Osteocyte (in vitro differentiated cells): Measurements from ENCODE around the gene PPP1CA. TPM values are rescaled to one million over a fixed set of nuclear protein-coding genes. Genes with fewer than 3 reads are reported as not detected.

ENCODE experiments used
- DNase-seq: peaks from one replicate; pipeline ENCODE4 v3.0.0; 2021; ENCODE audit warnings: mixed read lengths; ENCODE audit not compliant: unreplicated experiment; ENCODE audit errors: extremely low spot score
- H3K27ac Mint-ChIP-seq: one replicate; pipeline ENCODE4 v1.8.0; 2021; ENCODE audit warnings: mild to moderate bottlenecking, mixed read lengths; ENCODE audit not compliant: unreplicated experiment
- H3K27me3 Mint-ChIP-seq: one replicate; pipeline ENCODE4 v1.8.0; 2021; ENCODE audit warnings: mixed read lengths; ENCODE audit not compliant: unreplicated experiment
- H3K36me3 Mint-ChIP-seq: one replicate; pipeline ENCODE4 v1.8.0; 2021; ENCODE audit warnings: mixed read lengths; ENCODE audit not compliant: unreplicated experiment
- H3K4me1 Mint-ChIP-seq: one replicate; pipeline ENCODE4 v1.8.0; 2021; ENCODE audit warnings: mixed read lengths; ENCODE audit not compliant: unreplicated experiment
- H3K4me3 Mint-ChIP-seq: one replicate; pipeline ENCODE4 v1.8.0; 2021; ENCODE audit warnings: mild to moderate bottlenecking, moderate library complexity, mixed read lengths; ENCODE audit not compliant: unreplicated experiment
- H3K9me3 Mint-ChIP-seq: one replicate; pipeline ENCODE4 v1.8.0; 2021; ENCODE audit warnings: mixed read lengths; ENCODE audit not compliant: unreplicated experiment
- CTCF ChIP-seq: fragments of 200-600 bp; sonication (generic); IDR thresholded peaks from 2 replicates; pipeline ENCODE4 v1.5.0; 2021; ENCODE audit warnings: antibody characterized with exemption, mild to moderate bottlenecking, moderate library complexity
- total RNA-seq: library from RNA; stranded (reverse); gene quantifications from 2 replicates; pipeline ENCODE4 v1.2.1, GENCODE V29; 2021

The PPP1CA gene
- total RNA-seq, 1 donor from 2014 or later = 140 TPM

DNA sequence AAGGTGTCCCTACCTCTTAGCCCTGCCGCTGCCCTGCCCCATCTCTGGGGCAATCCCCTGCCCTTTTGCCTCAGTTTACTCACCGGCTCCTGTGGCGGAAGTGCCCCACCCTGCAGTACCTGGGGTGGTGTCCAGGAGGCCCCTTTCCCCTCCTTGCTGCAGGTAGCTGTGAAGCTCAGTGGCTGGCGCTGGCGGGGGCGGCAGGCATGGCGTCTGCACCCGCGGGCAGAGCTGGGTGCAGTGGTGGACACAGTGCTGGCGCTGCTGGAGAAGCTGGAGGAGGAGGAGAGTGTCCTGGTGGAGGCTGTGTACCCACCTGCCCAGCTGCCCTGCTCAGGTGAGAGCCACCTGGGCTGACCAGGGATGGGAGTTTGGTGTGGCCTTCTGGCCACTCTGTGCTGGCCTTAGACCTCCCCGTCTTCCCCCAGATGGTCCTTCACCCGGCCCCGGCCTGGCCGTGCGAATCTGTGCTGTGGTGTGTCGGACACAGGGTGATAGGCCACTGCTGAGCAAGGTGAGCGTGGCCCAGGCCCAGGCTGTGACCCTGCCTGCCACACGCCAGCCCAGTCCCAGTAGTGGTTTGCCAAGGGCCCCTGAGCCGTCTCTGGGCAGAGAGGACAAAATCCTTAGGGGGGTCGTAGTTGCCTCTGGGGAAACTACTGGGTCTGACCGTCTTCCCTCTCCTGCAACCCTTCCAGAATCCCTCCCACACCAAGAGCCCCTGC, 17.8 kb upstream of the PPP1CA start:
- no peak overlapping the region for H3K27ac Mint-ChIP-seq
- H3K36me3 Mint-ChIP-seq = no peaks in the 10 kb centered on the region
- H3K27me3 Mint-ChIP-seq = no peaks in the 10 kb centered on the region
- H3K9me3 Mint-ChIP-seq = no peaks in the 10 kb centered on the region
- peaks cover 21% of the 10 kb centered on the region for H3K4me1 Mint-ChIP-seq
- H3K4me3 Mint-ChIP-seq = peak overlapping the region; percentile 14
- no peak for DNase-seq
- no peak for TF ChIP-seq CTCF

- Mint-ChIP-seq H3K36me3 (no peaks in the 10 kb centered on the region), H3K4me1 (peaks cover 21% of the 10 kb centered on the region), H3K4me3 (no peak overlapping the region), H3K27ac (no peak overlapping the region), H3K9me3 (no peaks in the 10 kb centered on the region), H3K27me3 (no peaks in the 10 kb centered on the region)
- TF ChIP-seq CTCF = no peak
- no peak for DNase-seq
These were observed 17.0 kb upstream of the PPP1CA start for GRCh38 chr11:67418476-67419281.

GRCh38 chr11:67417425-67417824, 15.8 kb upstream of the PPP1CA start:
- H3K4me3 Mint-ChIP-seq = no peak overlapping the region
- H3K36me3 Mint-ChIP-seq = no peaks in the 10 kb centered on the region
- H3K4me1 Mint-ChIP-seq = peaks cover 21% of the 10 kb centered on the region
- H3K27ac Mint-ChIP-seq = no peak overlapping the region
- no peaks in the 10 kb centered on the region for H3K9me3 Mint-ChIP-seq
- no peak for TF ChIP-seq CTCF
- no peaks in the 10 kb centered on the region for H3K27me3 Mint-ChIP-seq
- no peak for DNase-seq

GRCh38 chr11:67416416-67417335, 15.0 kb upstream of the PPP1CA start:
- no peak for DNase-seq
- H3K4me1 Mint-ChIP-seq = peaks cover 21% of the 10 kb centered on the region
- H3K27me3 Mint-ChIP-seq = no peaks in the 10 kb centered on the region
- no peaks in the 10 kb centered on the region for H3K36me3 Mint-ChIP-seq
- peak overlapping the region; percentile 10 for H3K27ac Mint-ChIP-seq
- no peak for TF ChIP-seq CTCF
- H3K9me3 Mint-ChIP-seq = no peaks in the 10 kb centered on the region
- peak overlapping the region; percentile 48 for H3K4me3 Mint-ChIP-seq
